ENCODE measurements around the gene TKFC. TPM values are rescaled to one million over a fixed set of nuclear protein-coding genes. Genes with fewer than 3 reads are reported as not detected.

Gene TKFC
- total RNA-seq, 1 donor from 2014 or later = 75.8 TPM

- Mint-ChIP-seq H3K36me3 (no peaks in the 10 kb centered on the region), H3K27ac (no peak overlapping the region), H3K4me3 (no peak overlapping the region), H3K4me1 (no peaks in the 10 kb centered on the region), H3K27me3 (ENCODE audit: low read depth) (no peaks in the 10 kb centered on the region), H3K9me3 (peaks cover 4% of the 10 kb centered on the region)
- no peak for TF ChIP-seq CTCF (IDR thresholded peaks at IDR 0.05; ENCODE audit: unreplicated experiment)
- no peak for DNase-seq (ENCODE audit: low spot score in 2 of 2, unreplicated experiment in 2 of 2)
Measured at GRCh38 chr11:61384271-61385242, 51.5 kb downstream of the TKFC start.

- no peak overlapping the region for H3K4me3 Mint-ChIP-seq
Measured at GRCh38 chr11:61390161-61390560, 57.1 kb downstream of the TKFC start.

GRCh38 chr11:61392981-61393595 is 60.1 kb downstream of the TKFC start:
- peak overlapping the region; percentile 94 for H3K27ac Mint-ChIP-seq
- H3K36me3 Mint-ChIP-seq = peaks cover 22% of the 10 kb centered on the region
- no peaks in the 10 kb centered on the region for H3K27me3 Mint-ChIP-seq (ENCODE audit: low read depth)
- H3K4me3 Mint-ChIP-seq = peak overlapping the region; percentile 95
- peaks cover 14% of the 10 kb centered on the region for H3K4me1 Mint-ChIP-seq
- TF ChIP-seq CTCF (IDR thresholded peaks at IDR 0.05; ENCODE audit: unreplicated experiment) = no peak
- DNase-seq (ENCODE audit: low spot score in 2 of 2, unreplicated experiment in 2 of 2) = no peak
- H3K9me3 Mint-ChIP-seq = peaks cover 13% of the 10 kb centered on the region

More at GRCh38 chr11:61390161-61390560, 57.1 kb downstream of the TKFC start:
- Mint-ChIP-seq H3K9me3 (peaks cover 13% of the 10 kb centered on the region), H3K4me1 (peaks cover 14% of the 10 kb centered on the region), H3K27me3 (ENCODE audit: low read depth) (no peaks in the 10 kb centered on the region), H3K27ac (no peak overlapping the region), H3K36me3 (peaks cover 7% of the 10 kb centered on the region)
- no peak for TF ChIP-seq CTCF (IDR thresholded peaks at IDR 0.05; ENCODE audit: unreplicated experiment)
- DNase-seq (ENCODE audit: low spot score in 2 of 2, unreplicated experiment in 2 of 2) = no peak

Other genes with a start within 250 kb of the TKFC start
- gene CD5, start 230.7 kb upstream of the TKFC start, total RNA-seq = not detected in 3 replicates
- gene VPS37C, start 171.8 kb upstream of the TKFC start, total RNA-seq = 24.8 to 29.1 TPM (median 26.5 TPM) in 3 replicates
- not detected in 3 replicates for gene PGA3, start 129.7 kb upstream of the TKFC start, total RNA-seq
- not detected in 3 replicates for gene PGA4, start 110.9 kb upstream of the TKFC start, total RNA-seq
- not detected in 3 replicates for gene PGA5, start 92.1 kb upstream of the TKFC start, total RNA-seq
- gene VWCE, start 37.9 kb upstream of the TKFC start, total RNA-seq = 6.2 to 8.7 TPM (median 8.2 TPM) in 3 replicates
- gene DDB1, start 123 bp upstream of the TKFC start, total RNA-seq = 253 to 266 TPM (median 263 TPM) in 3 replicates
- gene CYB561A3, start 28.7 kb downstream of the TKFC start, total RNA-seq = 26.3 to 31.8 TPM (median 28.0 TPM) in 3 replicates
- 48.4 to 51.5 TPM (median 49.2 TPM) in 3 replicates for gene TMEM138, start 29.1 kb downstream of the TKFC start, total RNA-seq
- gene TMEM216, start 59.4 kb downstream of the TKFC start, total RNA-seq = 22.2 to 26.1 TPM (median 22.5 TPM) in 3 replicates
- 107 to 116 TPM (median 112 TPM) in 3 replicates for gene CPSF7, start 96.7 kb downstream of the TKFC start, total RNA-seq
- 36.1 to 38.9 TPM (median 38.0 TPM) in 3 replicates for gene SDHAF2, start 96.9 kb downstream of the TKFC start, total RNA-seq
- 0.09 to 0.16 TPM (median 0.11 TPM) in 3 replicates for gene LRRC10B, start 175.5 kb downstream of the TKFC start, total RNA-seq
- 7.6 to 9.4 TPM (median 8.3 TPM) in 3 replicates for gene SYT7, start 247.8 kb downstream of the TKFC start, total RNA-seq

Measured in mesothelial cell of epicardium (in vitro differentiated cells).